Measurements from ENCODE around the gene PLEKHM3.

DNA sequence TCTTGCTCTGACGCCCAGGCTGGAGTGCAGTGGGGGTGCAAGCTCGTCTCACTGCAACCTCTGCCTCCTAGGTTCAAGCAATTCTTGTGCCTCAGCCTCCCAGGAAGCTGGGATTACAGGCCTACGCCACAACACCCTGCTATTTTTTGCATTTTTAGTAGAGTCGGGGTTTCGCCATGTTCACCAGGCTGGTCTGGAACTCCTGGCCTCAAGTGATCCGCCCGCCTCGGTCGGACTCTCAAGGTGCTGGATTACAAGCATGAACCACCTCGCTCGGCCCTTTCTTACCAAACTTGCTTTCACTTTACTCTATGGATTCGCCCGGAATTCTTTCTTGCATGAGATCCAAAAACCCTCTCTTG is 252.5 kb downstream of the PLEKHM3 start:
- TF ChIP-seq, protein P1, sequence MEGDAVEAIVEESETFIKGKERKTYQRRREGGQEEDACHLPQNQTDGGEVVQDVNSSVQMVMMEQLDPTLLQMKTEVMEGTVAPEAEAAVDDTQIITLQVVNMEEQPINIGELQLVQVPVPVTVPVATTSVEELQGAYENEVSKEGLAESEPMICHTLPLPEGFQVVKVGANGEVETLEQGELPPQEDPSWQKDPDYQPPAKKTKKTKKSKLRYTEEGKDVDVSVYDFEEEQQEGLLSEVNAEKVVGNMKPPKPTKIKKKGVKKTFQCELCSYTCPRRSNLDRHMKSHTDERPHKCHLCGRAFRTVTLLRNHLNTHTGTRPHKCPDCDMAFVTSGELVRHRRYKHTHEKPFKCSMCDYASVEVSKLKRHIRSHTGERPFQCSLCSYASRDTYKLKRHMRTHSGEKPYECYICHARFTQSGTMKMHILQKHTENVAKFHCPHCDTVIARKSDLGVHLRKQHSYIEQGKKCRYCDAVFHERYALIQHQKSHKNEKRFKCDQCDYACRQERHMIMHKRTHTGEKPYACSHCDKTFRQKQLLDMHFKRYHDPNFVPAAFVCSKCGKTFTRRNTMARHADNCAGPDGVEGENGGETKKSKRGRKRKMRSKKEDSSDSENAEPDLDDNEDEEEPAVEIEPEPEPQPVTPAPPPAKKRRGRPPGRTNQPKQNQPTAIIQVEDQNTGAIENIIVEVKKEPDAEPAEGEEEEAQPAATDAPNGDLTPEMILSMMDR (IDR thresholded peaks at IDR 0.05), result no peak
- no peak for TF ChIP-seq POLR2A (IDR thresholded peaks at IDR 0.05)
- TF ChIP-seq EP300 (IDR thresholded peaks at IDR 0.05), result no peak
